Stimulated activated CD4-positive, alpha-beta T cell treated with anti-CD3 and anti-CD28 coated beads, Interleukin-4, amount 100 ng/mL, for 24 hours (primary cell): Measurements from ENCODE around the gene JADE2.
"Not testable (repeated sequence)": the region's sequence is repeated elsewhere in the genome, so short reads cannot be mapped to it uniquely, and the experiment has no call there.

ENCODE experiments used
- DNase-seq: peaks from one replicate; pipeline ENCODE4 v3.0.0-alpha.2; 2020

Gene JADE2

DNA sequence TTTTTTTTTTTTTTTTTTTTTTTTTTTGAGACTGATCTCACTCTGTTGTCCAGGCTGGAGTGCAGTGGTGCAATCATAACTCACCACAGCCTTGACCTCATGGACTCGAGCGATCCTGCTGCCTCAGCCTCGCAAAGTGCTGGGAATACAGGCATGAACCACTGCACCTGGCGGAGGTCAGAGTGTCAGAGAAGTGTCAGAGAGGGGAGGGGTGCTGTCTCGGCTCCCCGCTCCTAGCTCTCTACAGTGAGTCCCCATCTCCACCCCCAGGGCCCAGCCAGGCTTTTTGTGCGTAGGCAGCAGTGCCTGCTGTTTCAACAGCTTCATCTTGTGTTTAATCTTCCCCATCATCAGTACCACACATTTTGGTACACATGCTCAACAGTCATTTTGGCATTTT, 68.9 kb downstream of the JADE2 start:
- no peak for DNase-seq

GRCh38 chr5:134594797-134595457, 69.5 kb downstream of the JADE2 start:
- DNase-seq, result no peak

DNA sequence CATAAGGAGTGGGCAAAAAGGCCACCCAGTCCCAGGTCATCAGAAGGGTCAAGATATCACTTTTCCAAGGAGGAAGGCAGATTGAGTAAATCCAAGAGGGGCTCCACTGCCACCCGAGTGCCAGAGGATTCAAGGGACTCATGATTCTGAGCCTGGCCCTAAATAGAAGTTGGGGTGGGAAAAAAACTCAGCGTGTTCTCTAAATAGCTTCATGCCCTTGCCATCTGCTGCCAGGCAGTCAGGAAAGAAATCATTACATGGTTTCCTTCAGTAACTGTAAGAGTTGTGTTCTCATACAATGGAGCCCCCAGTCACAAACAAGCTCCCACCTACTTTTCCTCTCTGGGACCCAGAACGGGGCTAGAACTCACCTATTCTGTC, 70.0 kb downstream of the JADE2 start:
- no peak for DNase-seq

DNA sequence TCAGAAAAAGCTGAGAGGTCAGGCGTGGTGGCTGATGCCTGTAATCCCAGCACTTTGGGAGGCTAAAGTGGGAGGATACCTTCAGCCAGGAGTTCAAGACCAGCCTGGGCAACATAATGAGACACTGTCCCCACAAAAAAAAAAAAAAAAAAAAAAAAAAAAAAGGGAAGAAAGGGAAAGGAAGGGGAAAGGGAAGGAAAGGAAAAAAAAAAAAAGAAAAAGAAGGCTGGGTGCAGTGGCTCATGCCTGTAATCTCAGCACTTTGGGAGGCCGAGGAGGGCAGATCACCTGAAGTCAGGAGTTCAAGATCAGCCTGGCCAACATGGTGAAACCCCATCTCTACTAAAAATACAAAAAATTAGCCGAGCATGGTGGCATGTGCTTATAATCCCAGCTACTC, 74.3 kb downstream of the JADE2 start:
- DNase-seq, result not testable (repeated sequence)

- no peak for DNase-seq
Observed at GRCh38 chr5:134600600-134600999, 75.1 kb downstream of the JADE2 start.

- DNase-seq, result no peak
Observed at GRCh38 chr5:134603059-134603458, 77.6 kb downstream of the JADE2 start.

- no peak for DNase-seq
Observed at GRCh38 chr5:134604908-134605307, 79.4 kb downstream of the JADE2 start.

GRCh38 chr5:134606726-134607125, 81.3 kb downstream of the JADE2 start:
- DNase-seq, result no peak

- DNase-seq, result no peak
Observed at GRCh38 chr5:134608555-134608954, 83.1 kb downstream of the JADE2 start.

DNA sequence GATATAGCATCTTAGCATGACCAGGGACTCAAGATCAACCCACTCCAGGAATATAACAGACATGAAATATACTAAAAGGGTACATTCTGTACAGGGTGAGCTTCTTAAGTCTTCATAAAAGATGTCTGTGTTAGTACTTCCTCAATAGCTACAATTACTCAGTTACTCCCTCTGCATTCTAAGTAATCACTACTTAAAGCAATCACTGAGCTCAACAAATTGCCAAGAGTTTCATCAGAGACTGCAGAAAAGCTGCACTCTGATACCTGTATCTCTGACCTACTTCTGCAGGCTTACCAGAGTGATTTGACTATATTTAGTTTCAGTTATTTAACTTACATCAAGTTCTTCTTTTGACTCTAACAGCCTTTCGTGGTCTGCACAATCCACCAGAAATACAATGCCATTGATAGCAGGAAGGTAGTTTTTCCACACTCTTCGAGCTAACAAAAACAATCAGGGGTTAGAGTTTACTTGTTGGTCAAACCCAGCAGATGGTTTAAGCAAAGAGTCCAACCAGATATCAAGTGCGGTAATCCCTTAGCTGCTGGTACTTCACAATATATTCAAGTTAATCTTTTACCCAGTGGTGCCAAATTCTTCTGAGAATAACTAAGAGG, 83.9 kb downstream of the JADE2 start:
- DNase-seq, result no peak

- DNase-seq, result no peak
Observed at GRCh38 chr5:134610725-134611124, 85.3 kb downstream of the JADE2 start.

DNA sequence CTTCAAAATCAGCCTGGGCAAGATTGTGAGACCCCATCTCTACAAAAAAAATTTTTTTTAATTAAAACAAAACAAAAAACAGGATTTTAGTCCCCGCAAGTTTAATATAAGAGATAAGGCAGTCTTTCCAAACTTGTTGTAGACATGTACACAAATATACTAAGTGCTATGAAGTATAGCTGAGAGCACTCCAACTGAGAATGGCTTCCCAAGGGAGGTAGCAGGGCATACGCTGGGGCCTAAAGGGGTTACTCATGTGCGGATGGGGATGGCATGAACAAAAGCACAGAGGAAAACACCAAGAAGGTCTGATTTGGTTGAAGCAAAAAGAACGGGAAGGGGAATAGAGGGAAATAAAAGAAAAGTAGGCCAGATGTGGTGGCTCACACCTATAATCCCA, 86.0 kb downstream of the JADE2 start:
- no peak for DNase-seq

DNA sequence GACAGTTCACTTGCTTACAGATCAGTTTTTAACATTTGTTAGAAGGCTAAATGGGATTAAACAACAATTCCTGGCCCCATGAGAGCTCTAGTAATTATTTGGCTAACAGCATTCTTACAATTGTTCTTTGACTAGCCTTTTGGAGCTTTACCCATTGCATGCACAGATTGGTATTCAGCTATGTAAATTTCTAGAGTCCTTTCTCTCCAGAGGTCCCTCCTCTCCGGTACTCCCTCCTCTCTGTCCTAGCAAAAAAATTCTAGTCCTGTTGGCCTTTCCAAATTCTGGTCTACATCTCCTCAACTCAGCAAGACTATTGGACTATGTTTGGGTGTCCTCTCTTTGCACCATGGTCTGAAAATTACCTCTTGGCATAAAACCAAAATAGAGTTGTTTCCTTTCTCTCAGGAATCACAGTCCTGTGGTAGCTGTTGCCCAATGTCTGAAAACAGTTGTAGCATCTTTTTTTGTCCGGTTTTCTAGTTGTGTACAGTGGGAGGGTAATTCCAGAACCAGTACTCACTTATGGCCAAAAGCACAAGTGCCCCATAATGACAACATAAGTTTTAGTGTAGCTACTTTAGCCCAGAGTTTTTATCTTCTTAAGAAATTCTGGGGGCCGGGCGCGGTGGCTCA, 89.1 kb downstream of the JADE2 start:
- DNase-seq, result no peak

DNA sequence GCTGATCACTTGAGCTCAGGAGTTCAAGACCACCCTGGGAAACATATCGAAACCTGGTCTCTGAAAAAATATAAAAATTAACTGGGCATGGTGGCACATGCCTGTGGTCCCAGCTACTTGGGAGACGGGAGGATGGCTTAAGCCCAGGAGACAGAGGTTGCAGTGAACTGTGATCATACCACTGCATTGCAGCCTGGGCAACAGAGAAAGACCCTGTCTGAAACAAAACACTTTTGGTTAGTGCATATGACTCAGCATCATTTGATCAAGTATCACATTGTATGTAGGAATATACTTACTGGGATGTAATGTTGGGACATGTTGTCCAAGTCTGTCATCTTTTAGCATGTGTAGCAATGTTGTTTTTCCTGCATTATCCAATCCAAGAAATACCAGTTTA, 95.2 kb downstream of the JADE2 start:
- DNase-seq, result no peak

- DNase-seq, result no peak
Observed at GRCh38 chr5:134625559-134625958, 100.1 kb downstream of the JADE2 start.

DNA sequence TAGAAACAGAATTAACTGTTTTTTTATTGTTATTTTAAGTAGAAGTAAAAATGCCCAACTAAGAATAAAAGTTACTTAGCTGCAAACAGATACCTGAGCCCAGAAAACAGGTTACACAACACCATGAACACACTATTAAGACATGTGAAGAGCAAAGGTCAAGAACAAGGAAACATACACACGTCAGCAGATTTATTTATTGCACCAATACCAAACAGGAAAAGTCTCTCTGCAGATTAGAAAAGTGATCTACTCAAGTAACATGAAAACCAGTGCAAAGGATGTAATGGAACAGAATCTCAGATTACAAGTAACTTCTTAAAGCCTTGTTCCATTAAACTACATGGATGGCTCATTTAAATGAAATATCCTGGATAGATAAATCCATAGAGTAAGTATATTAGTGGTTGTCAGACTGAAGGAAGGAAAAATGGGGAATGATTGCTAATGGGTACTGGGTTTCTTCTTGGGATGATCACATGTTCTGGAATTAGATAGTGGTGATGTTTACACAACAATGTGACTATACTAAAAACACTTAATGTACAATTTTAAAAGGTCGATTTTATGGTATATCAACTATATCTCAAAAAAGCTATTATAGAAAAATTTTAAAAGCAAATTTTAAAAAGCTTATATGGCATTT, 101.0 kb downstream of the JADE2 start:
- DNase-seq, result no peak
